GM19351 (cell line): Measurements from ENCODE around the gene VASH1.
"Not testable (repeated sequence)": the region's sequence is repeated elsewhere in the genome, so short reads cannot be mapped to it uniquely, and the experiment has no call there.

Source experiments
- ATAC-seq: cut with Tn5 transposase; IDR thresholded peaks from one replicate; pipeline ENCODE4 v1.9.1; 2021; ENCODE audit warnings: mild to moderate bottlenecking, moderate library complexity; ENCODE audit not compliant: unreplicated experiment

The VASH1 gene

DNA sequence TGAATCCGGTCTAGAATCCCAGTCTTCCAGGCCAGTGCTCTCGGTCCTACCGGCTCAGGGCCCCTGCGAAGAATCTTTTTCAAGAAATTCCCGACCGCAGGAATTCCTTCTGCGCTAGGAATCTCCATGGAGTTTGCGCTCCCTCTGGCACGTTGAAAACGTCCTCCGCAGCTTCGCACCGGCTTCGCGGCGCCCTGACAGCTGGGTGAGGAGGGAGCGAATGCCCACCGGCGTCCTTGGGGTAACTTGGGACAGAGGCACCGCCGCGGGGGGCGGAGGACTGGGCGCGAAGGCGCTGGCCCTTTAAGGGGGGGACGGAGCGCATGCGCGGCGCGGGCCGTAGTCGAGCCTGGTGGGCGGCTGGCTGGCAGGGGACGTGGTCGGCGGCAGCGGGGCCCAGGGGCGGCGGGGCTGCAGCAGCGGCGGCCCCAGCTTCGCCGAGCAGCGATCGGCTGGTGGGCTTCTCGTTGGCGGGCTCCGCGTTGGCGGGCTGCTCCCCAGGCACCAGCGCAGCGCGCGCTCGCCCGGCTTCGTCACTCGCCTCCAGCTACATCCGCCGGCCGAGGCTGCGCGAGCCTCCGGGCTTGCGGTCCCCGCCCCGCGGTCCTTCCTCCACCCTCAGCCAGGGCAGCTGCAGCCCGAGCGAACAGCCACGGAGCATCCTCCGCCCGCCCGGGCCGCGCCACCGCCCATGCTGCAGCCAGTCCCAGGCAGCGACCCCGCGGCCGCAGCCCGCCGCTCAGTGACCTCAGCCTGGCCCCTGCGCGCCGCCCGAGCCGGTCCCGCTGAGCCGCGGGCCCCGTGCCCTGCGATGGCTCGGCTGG is at the start of gene VASH1:
VASH1 (plus strand) TSS at position 333 of the 824 bp plus-strand sequence. CDS start 1,354 bp downstream, outside the sequence.
- peak; percentile 87 for ATAC-seq

DNA sequence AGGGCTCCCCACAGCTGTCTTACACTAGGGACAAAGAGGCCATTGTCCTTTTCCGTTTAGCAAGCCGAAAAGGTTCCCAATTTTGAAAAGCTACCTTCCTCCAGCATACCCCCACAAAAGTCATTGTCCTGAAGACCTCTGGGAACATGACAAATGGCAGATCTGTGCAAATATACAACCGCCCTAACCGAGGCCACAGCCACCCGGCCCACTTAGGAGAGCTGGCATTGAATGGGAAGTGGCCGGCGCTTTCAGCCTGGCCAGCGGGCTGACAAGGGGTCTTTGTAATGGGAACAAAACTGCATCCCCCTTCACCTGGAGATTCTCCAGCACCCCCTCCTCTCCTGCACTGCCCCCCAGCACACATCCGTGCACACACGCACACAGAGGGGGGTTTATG is 48.1 kb upstream of the VASH1 start:
- ATAC-seq = no peak

DNA sequence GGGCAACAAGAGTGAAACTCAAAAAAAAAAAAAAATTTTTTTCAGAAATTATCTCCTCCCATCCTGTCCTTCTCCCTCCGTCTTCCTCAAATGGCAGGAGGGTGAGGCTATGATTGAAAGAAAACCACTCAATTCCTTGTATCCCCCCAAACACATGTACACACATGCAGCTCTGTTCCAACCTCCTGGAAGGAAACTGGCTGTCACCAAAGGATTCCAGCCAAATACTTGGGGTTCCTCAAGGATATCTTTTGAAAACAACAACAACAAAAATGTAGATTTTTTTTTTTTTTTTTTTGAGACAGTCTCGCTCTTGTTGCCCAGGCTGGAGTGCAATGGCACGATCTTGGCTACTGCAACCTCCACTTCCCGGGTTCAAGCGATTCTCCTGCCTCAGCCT is 46.8 kb upstream of the VASH1 start:
- ATAC-seq = no peak

- no peak for ATAC-seq
These were observed 46.2 kb upstream of the VASH1 start for GRCh38 chr14:76715101-76715500.

- ATAC-seq = no peak
These were observed 45.7 kb upstream of the VASH1 start for GRCh38 chr14:76715511-76716081.

DNA sequence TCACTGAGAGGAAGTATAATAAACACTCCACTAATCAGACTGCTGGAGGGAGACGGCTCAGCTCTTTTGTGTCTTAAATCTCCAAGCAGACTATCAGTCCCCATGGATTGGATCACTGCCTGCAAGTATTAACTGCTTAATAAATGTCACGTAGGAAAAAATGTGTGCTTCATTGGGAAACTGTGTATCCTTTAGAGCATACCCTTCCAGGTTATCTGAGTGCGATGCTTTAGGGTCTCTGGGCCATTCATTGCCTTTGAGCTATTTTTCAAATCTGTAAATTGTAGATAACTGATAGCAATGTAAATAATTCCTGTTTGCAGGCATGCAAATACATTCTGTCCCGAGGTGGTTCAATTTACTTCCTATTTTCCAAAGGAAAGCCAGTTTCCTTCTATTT is 45.0 kb upstream of the VASH1 start:
- no peak for ATAC-seq

DNA sequence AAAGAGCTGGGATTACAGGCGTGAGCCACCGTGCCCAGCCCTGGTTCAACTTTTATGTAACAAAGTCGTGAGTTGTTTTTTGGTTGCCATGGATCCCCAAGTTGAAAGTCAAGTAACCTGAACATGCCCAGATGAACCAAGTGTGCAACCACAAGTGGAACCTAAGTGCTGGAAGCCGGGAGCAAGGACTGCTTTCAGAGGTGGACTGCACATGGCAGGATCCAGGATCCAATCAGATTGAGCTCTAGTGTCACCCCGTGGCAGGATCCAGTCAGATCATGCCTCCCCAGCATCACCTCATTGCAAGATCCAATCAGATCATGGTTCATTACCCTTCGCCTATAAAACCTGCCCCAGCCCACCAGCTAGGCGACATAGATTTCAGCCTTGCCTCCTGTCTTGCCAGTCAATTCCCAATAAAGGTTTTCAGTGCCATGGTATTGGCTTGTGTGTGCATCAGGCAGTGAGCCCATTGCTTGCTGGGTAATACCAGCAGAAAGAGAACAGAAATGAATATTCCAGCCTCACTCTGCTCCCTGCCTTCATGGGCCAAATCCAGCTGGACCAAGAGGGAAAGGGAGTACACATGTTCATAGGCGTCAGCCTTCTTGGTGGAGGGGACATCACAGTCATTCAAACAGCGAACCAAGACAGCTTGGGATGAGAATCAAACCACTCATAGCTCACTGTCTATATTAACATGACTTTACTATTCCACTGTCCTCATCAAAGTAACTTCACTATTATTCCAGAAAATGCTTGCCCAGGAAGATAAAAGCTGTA is 43.6 kb upstream of the VASH1 start:
- ATAC-seq = no peak

GRCh38 chr14:76718306-76719040 is 42.8 kb upstream of the VASH1 start:
- ATAC-seq = no peak

GRCh38 chr14:76719666-76720065 is 41.6 kb upstream of the VASH1 start:
- ATAC-seq = no peak

DNA sequence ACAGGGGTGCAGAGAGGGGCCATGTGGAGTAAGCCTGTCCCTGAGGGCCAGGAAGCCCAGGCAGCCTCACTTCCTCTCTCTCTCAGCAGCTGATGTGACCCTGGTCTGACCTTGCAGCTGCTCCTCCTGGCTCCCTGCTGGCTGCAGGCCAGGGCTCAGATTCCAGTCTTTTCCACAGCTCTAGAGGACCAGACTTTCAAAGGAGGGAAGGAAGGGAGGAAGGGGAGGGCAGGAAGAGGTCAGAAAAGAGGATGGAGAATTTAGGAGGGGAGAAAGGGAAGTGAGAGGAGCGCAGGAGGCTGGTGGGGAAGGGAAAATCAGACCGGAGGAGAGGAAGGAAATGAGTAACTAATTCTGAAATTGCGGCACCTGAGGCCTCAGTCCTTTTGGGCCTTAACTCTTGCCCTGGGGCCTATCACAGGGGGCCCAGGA is 40.9 kb upstream of the VASH1 start:
- ATAC-seq = peak; percentile 78

- not testable (repeated sequence) for ATAC-seq
These were observed 39.8 kb upstream of the VASH1 start for GRCh38 chr14:76721506-76721905.

GRCh38 chr14:76724651-76725550 is 36.4 kb upstream of the VASH1 start:
- no peak for ATAC-seq

- no peak for ATAC-seq
These were observed 34.7 kb upstream of the VASH1 start for GRCh38 chr14:76726551-76726970.

- no peak for ATAC-seq
These were observed 33.9 kb upstream of the VASH1 start for GRCh38 chr14:76727384-76727783.

- no peak for ATAC-seq
These were observed 33.4 kb upstream of the VASH1 start for GRCh38 chr14:76727901-76728300.

DNA sequence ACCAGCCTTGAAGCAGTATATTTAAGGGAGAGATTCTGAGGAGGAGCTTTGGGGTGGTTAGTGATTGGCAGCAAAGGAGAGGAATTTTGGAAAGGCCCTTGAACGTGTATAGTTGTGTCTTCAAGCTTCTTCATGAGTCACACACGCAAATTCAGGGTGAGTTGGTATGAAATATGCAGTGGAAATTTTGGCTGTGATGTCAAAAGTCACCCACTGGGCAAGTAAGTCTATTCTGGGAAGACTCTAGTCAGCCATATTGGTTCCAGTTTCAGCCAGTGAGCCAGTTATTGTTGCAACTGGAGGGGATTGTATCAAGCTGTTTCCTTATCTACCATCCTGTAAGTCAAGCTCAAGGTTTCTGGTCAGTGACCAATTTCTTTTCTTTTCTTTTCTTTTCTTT is 32.0 kb upstream of the VASH1 start:
- no peak for ATAC-seq

DNA sequence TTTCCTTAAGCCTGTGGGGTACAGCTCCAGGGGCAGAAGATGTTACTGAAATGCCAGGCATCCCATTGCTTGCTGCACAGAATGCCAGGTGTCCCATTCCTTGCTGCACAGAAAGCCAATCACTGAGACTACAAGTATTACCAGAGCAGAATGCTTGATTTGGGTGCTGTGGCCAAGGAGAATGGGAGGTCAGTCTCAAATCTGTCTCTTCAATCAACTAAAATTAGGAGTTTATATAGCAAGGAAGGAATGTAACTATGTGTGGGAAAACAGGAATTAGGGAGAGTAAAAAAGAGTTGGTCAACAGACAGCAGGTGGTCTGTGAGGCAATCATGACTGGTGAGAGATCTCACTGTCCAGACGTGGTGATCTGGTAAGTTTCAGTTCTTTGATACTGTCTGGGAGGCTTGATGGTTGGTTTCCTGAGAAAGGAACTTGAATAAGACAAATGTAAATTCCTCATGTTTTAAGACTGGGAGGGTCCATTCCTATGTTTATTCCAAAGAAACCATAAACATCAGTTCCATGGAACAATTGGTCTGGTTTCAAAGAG is 31.2 kb upstream of the VASH1 start:
- no peak for ATAC-seq

GRCh38 chr14:76734501-76734900 is 26.8 kb upstream of the VASH1 start:
- not testable (repeated sequence) for ATAC-seq

- no peak for ATAC-seq
These were observed 24.8 kb upstream of the VASH1 start for GRCh38 chr14:76736514-76736913.

GRCh38 chr14:76741074-76741473 is 20.2 kb upstream of the VASH1 start:
- ATAC-seq = no peak
